ENCODE results near the gene BPIFA3.

DNA sequence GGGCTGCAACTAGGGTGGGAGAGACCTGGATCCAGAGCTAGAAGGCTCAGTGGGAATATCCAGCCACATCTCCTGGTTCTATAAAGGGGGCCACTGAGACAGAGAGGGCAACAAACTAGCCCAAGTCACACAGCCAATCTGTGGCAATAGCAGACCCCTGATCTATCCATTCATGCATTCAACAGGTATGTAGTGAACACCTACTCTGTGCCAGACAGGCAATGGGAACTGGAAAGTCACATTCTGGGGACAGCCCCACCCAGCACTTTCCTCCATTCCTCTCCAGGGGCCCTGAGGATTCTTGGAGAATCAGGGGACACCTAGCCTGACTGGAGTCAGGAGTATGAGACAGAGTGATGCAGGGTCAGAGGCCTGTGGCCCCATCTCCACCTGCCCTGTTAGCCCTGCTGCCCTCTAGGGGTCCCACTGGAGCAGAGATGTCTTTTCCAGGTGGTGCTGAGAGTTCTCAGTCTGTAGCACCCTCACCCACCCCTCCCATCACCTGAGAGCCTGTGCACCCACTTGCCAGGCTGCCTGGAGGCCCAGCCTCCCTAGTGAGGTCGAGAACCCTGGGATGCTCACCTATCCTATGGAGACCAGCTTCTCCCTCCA, 35.6 kb upstream of the BPIFA3 start:
- TF ChIP-seq, protein P1, sequence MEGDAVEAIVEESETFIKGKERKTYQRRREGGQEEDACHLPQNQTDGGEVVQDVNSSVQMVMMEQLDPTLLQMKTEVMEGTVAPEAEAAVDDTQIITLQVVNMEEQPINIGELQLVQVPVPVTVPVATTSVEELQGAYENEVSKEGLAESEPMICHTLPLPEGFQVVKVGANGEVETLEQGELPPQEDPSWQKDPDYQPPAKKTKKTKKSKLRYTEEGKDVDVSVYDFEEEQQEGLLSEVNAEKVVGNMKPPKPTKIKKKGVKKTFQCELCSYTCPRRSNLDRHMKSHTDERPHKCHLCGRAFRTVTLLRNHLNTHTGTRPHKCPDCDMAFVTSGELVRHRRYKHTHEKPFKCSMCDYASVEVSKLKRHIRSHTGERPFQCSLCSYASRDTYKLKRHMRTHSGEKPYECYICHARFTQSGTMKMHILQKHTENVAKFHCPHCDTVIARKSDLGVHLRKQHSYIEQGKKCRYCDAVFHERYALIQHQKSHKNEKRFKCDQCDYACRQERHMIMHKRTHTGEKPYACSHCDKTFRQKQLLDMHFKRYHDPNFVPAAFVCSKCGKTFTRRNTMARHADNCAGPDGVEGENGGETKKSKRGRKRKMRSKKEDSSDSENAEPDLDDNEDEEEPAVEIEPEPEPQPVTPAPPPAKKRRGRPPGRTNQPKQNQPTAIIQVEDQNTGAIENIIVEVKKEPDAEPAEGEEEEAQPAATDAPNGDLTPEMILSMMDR (IDR thresholded peaks at IDR 0.05; ENCODE audit: control extremely low read depth in 1 of 3, insufficient read depth in 1 of 3, low read depth in 1 of 3, low read length in 3 of 3) = peak; percentile 53 to 77 (median 71)
- no peak for TF ChIP-seq SP2 (IDR thresholded peaks at IDR 0.05; ENCODE audit: low read length)
- no peak for TF ChIP-seq GTF2F1 (IDR thresholded peaks at IDR 0.05; ENCODE audit: borderline replicate concordance, low read depth, low read length)
- no peak for TF ChIP-seq TAF1 (IDR thresholded peaks at IDR 0.05; ENCODE audit: low read depth, low read length)
- no peak for TF ChIP-seq BRCA1 (IDR thresholded peaks at IDR 0.05; ENCODE audit: low read depth, low read length)
- TF ChIP-seq, protein P2, sequence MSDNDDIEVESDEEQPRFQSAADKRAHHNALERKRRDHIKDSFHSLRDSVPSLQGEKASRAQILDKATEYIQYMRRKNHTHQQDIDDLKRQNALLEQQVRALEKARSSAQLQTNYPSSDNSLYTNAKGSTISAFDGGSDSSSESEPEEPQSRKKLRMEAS (IDR thresholded peaks at IDR 0.05) = no peak
- no peak for TF ChIP-seq SRF (IDR thresholded peaks at IDR 0.05; ENCODE audit: low read depth, low read length)
- no peak for TF ChIP-seq EZH2 (IDR thresholded peaks at IDR 0.05; ENCODE audit: low read depth, low read length, severe bottlenecking)
- TF ChIP-seq FOSL1 (IDR thresholded peaks at IDR 0.05; ENCODE audit: insufficient read depth, low read depth, low read length) = no peak

All from H1 (cell line).